PFSK-1 (cell line): ENCODE measurements around the gene DGKI.

Experiments used
- POLR2AphosphoS5 ChIP-seq: IDR thresholded peaks from 2 replicates; pipeline ENCODE4 v1.6.1; 2012; ENCODE audit warnings: low read depth, mild to moderate bottlenecking, control low read depth, low read length, moderate library complexity
- REST ChIP-seq, 2 experiments: IDR thresholded peaks; 2 replicates each; pipeline versions ENCODE4 v1.6.1 to v1.8.0; 2011 to 2012; ENCODE audit warnings: low read depth in 2 of 2, low read length in 2 of 2, control low read depth in 1 of 2, inconsistent platforms in 1 of 2, mild to moderate bottlenecking in 1 of 2, moderate library complexity in 1 of 2; ENCODE audit not compliant: insufficient read depth in 1 of 2
- SIN3A ChIP-seq: IDR thresholded peaks from 2 replicates; pipeline ENCODE4 v1.6.1; 2012; ENCODE audit warnings: mild to moderate bottlenecking, low read length, moderate library complexity, borderline replicate concordance; ENCODE audit not compliant: insufficient read depth
- TAF1 ChIP-seq: IDR thresholded peaks from 2 replicates; pipeline ENCODE4 v1.6.1; 2012; ENCODE audit warnings: low read length, control low read depth, borderline replicate concordance; ENCODE audit not compliant: insufficient read depth

- TF ChIP-seq POLR2AphosphoS5 (no peak), TAF1 (no peak), REST (IDR thresholded peaks at IDR 0.05; ENCODE audit: insufficient read depth in 1 of 2, low read depth in 2 of 2, low read length in 2 of 2) (no peak), SIN3A (no peak)
Measured at GRCh38 chr7:137484326-137484725, 362.4 kb downstream of the DGKI start.
